ENCODE results near the gene OR5K2. TPM values are rescaled to one million over a fixed set of nuclear protein-coding genes. Genes with fewer than 3 reads are reported as not detected.
A peak's percentile ranks its signal among the peaks of the same experiment; 100 is the strongest.

OR5K2 gene
- total RNA-seq, 1 donor: not detected

- DNase-seq (ENCODE audit: low read depth): no peak
- TF ChIP-seq CTCF (IDR thresholded peaks at IDR 0.05; ENCODE audit: insufficient read depth, low read length): no peak
- H3K4me3 ChIP-seq (ENCODE audit: low read depth, low read length): no peak within 1 kb of the TSS
These were observed 34.6 kb upstream of the OR5K2 start, which contains the start of gene OR5K1 for GRCh38 chr3:98462901-98463300. OR5K1 (plus strand) TSS chr3:98463201; CDS start chr3:98469577, 6,376 bp downstream.

DNA sequence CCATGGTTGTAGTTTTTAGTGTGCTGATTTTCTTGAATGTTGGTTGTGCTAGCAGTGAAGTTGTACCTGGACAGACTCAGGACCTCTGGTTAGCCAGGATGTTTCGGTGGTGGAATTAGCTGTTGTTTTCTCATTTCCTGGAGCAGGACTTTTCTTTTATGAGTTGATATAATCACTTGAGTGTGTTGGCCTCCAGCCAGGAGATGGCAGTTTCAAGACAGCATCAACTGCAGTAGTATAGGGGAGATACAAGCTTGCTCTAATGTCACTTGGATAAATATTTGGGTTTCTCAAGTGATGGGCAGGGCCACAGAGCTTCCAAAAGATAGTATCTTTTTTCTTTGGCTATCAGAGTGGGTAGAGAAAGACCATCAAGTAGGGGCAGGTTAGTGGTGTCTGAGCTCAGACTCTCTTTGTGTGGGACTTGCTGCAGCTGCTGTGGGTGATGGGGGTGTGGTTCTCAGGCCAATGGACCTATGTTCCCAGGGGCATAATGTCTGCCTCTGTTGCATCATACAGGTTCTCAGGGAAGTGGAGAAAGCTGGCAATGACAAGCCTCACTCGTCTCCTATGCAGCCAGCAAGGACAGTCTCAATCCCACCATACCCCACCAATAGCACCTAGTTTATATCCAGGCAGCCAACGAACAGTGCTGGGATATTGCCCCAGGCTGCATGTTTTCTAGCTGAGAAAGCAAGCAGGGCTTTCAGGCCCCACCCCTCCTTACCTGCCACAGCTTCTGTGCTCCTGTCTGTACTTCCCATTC is 14.6 kb upstream of the OR5K2 start:
- TF ChIP-seq CTCF (IDR thresholded peaks at IDR 0.05; ENCODE audit: insufficient read depth, low read length): no peak
- no peak overlapping the region for H3K4me3 ChIP-seq (ENCODE audit: low read depth, low read length)
- DNase-seq (ENCODE audit: low read depth): no peak

DNA sequence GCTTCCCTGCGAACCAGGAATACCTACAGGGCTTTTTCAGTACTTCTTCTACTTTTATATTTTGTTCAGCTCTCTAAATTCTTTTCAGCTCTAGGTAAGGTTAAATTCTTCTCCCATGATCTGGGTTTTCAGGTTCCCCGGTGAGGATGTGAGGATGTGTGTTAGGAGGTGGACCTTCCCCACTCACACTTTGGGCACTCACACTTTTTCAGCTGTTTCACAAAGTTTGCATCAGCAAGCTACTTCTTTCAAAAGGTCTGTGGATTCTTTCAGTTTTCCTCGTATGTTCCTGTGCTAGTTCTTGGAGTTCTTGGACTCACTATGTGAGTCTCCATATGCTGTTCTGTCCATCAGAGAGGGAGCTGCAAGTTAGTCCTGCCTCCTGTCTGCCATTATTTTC is 13.9 kb upstream of the OR5K2 start:
- no peak for TF ChIP-seq CTCF (IDR thresholded peaks at IDR 0.05; ENCODE audit: insufficient read depth, low read length)
- DNase-seq (ENCODE audit: low read depth): peak; percentile 10

GRCh38 chr3:98500019-98500418 is 2.5 kb downstream of the OR5K2 start:
- no peak for TF ChIP-seq CTCF (IDR thresholded peaks at IDR 0.05; ENCODE audit: insufficient read depth, low read length)
- DNase-seq (ENCODE audit: low read depth): no peak
- no peak overlapping the region for H3K4me3 ChIP-seq (ENCODE audit: low read depth, low read length)

More for the DNA sequence above, 13.9 kb upstream of the OR5K2 start:
- no peak overlapping the region for H3K4me3 ChIP-seq (ENCODE audit: low read depth, low read length)

DNA sequence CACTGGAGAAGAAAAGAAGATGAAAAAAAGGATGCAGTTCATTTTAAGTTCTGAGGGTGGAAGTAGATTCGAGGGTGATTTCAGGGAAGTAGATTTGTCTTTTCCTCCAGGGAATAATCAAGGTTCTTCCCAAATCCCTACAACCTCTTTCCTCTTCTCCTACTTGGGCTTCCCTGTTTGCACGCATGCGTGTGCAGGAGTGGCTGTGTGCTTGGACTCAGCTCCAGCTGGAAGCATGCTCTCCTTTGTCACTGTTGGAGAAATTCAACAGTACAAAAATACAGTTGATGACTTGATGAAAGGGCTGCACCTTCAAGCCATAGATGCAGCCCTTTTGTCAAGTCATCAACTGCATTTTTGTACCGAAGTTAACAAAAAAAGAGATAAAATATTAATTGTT is 3.8 kb downstream of the OR5K2 start:
- no peak for TF ChIP-seq CTCF (IDR thresholded peaks at IDR 0.05; ENCODE audit: insufficient read depth, low read length)
- DNase-seq (ENCODE audit: low read depth): no peak

GRCh38 chr3:98501863-98502576 is 4.5 kb downstream of the OR5K2 start:
- no peak for TF ChIP-seq CTCF (IDR thresholded peaks at IDR 0.05; ENCODE audit: insufficient read depth, low read length)
- H3K4me3 ChIP-seq (ENCODE audit: low read depth, low read length): no peak overlapping the region
- DNase-seq (ENCODE audit: low read depth): no peak

More for the DNA sequence above, 3.8 kb downstream of the OR5K2 start:
- no peak overlapping the region for H3K4me3 ChIP-seq (ENCODE audit: low read depth, low read length)
